Panc1 (cell line): Measurements from ENCODE around the gene MACROD2. TPM values are rescaled to one million over a fixed set of nuclear protein-coding genes. Genes with fewer than 3 reads are reported as not detected.

Source experiments
- ATAC-seq: fragments of 200-7000 bp; cut with Tn5 transposase; 2 replicates; pipeline ENCODE4 v1.9.1; 2020; ENCODE audit warnings: mild to moderate bottlenecking, moderate library complexity
- BruUV-seq: library from RNA; stranded (reverse); fragments of 400-500 nt; replicated peaks from 2 replicates; lab custom pipeline; 2021; lab: Mats Ljungman, UMichigan
- CTCF ChIA-PET: fragments of 300-600 bp; sonication (Branson Sonifier 250); formaldehyde crosslinking; loops from one replicate; lab custom pipeline; 2022; ENCODE audit warnings: antibody characterized with exemption; lab: Charles Lee
- POLR2A ChIA-PET: fragments of 300-600 bp; sonication (Branson Sonifier 250); formaldehyde crosslinking; loops from one replicate; lab custom pipeline; 2022; ENCODE audit warnings: antibody characterized with exemption; lab: Charles Lee
- DNase-seq: peaks from one replicate; pipeline ENCODE4 v3.0.0-alpha.2; 2010; ENCODE audit warnings: low read depth, low spot score
- H3K27ac ChIP-seq: 2 replicates; pipeline ENCODE4 v1.5.1; 2011; ENCODE audit warnings: mild to moderate bottlenecking, low read length, inconsistent platforms
- H3K27me3 ChIP-seq: fragments of 200-500 bp; sonication (Bioruptor generic); 2 replicates; pipeline ENCODE4 v1.6.0; 2014; ENCODE audit warnings: low read length, inconsistent platforms; ENCODE audit not compliant: control insufficient read depth, insufficient read depth
- H3K36me3 ChIP-seq: fragments of 200-500 bp; sonication (Bioruptor generic); 2 replicates; pipeline ENCODE4 v1.5.1; 2014; ENCODE audit warnings: inconsistent platforms, mild to moderate bottlenecking, low read length, moderate library complexity; ENCODE audit not compliant: control insufficient read depth, insufficient read depth
- H3K4me1 ChIP-seq: 2 replicates; pipeline ENCODE4 v1.5.1; 2011; ENCODE audit warnings: inconsistent platforms, mild to moderate bottlenecking, low read length, moderate library complexity; ENCODE audit not compliant: control insufficient read depth, insufficient read depth
- H3K4me3 ChIP-seq, 2 experiments: 2 replicates each; pipeline ENCODE4 v1.5.1; 2011 to 2012; ENCODE audit warnings: low read depth in 2 of 2, low read length in 2 of 2, mild to moderate bottlenecking in 2 of 2, inconsistent platforms in 1 of 2, moderate library complexity in 1 of 2
- H3K9me3 ChIP-seq: fragments of 200-500 bp; sonication (Bioruptor generic); 2 replicates; pipeline ENCODE4 v1.5.1; 2014; ENCODE audit warnings: low read depth, mild to moderate bottlenecking, inconsistent platforms, low read length, moderate library complexity; ENCODE audit not compliant: control insufficient read depth, insufficient read depth
- CTCF ChIP-seq: fragments of 450-650 bp; IDR thresholded peaks from 2 replicates; pipeline ENCODE4 v1.5.1; 2017; ENCODE audit warnings: mild to moderate bottlenecking
- POLR2AphosphoS5 ChIP-seq: IDR thresholded peaks from 2 replicates; pipeline ENCODE4 v1.6.1; 2012; ENCODE audit warnings: mild to moderate bottlenecking, low read depth, low read length, moderate library complexity
- REST ChIP-seq, 2 experiments: IDR thresholded peaks; 2 replicates each; pipeline ENCODE4 v1.6.1; 2011 to 2012; ENCODE audit warnings: low read depth in 2 of 2, control low read depth in 1 of 2, low read length in 1 of 2, mild to moderate bottlenecking in 1 of 2, moderate library complexity in 1 of 2; ENCODE audit not compliant: insufficient read depth in 1 of 2
- SIN3A ChIP-seq: IDR thresholded peaks from 2 replicates; pipeline ENCODE4 v1.6.1; 2012; ENCODE audit warnings: low read depth, mild to moderate bottlenecking, low read length, moderate library complexity, borderline replicate concordance; ENCODE audit not compliant: insufficient read depth
- TCF7L2 ChIP-seq: IDR thresholded peaks from 2 replicates; pipeline ENCODE4 v1.6.1; 2011; ENCODE audit warnings: mild to moderate bottlenecking, low read depth, low read length, inconsistent platforms
- in situ Hi-C: cut with HindIII; loops from 2 replicates; pipeline ENCODE4 v1.10.0; 2016; ENCODE audit warnings: low sequenced_read_pairs, low pct_unique_long_range_greater_than_20kb
- intact Hi-C: fragments of 100-400 bp; cut with micrococcal nuclease; formaldehyde crosslinking; loops from one replicate; pipeline ENCODE4 v1.10.0; 2022; ENCODE audit not compliant: unreplicated experiment
- total RNA-seq: library from RNA; stranded (reverse); gene quantifications from one replicate; pipeline ENCODE4 v1.2.1, GENCODE V29; 2021; ENCODE audit not compliant: unreplicated experiment

Gene MACROD2
- total RNA-seq, 1 experiment from 2014 or later, result 1.2 TPM

GRCh38 chr20:14208956-14209355 is 213.6 kb downstream of the MACROD2 start:
- Histone ChIP-seq H3K9me3 (no peaks in the 10 kb centered on the region), H3K36me3 (no peaks in the 10 kb centered on the region), H3K4me3 (no peak overlapping the region), H3K4me1 (no peaks in the 10 kb centered on the region), H3K27ac (no peak overlapping the region), H3K27me3 (no peaks in the 10 kb centered on the region)
- no TSS peak for BruUV-seq
- CTCF ChIA-PET, result no interaction called here
- no peak for DNase-seq
- POLR2A ChIA-PET, result no interaction called here
- TF ChIP-seq TCF7L2, result no peak
- no peak for TF ChIP-seq CTCF
- TF ChIP-seq SIN3A, result no peak
- no peak for TF ChIP-seq POLR2AphosphoS5
- no peak for TF ChIP-seq REST (IDR thresholded peaks at IDR 0.05; ENCODE audit: insufficient read depth in 1 of 2, low read depth in 2 of 2, low read length in 1 of 2)
- in situ Hi-C loops, result no loop called here
- ATAC-seq, result no peak
- intact Hi-C loops, result no loop called here

GRCh38 chr20:14210146-14210545 is 214.8 kb downstream of the MACROD2 start:
- CTCF ChIA-PET, result no interaction called here
- BruUV-seq, result no TSS peak
- Histone ChIP-seq H3K9me3 (no peaks in the 10 kb centered on the region), H3K27me3 (no peaks in the 10 kb centered on the region), H3K36me3 (no peaks in the 10 kb centered on the region), H3K4me1 (no peaks in the 10 kb centered on the region), H3K27ac (no peak overlapping the region), H3K4me3 (no peak overlapping the region)
- POLR2A ChIA-PET, result no interaction called here
- ATAC-seq, result no peak
- TF ChIP-seq REST (IDR thresholded peaks at IDR 0.05; ENCODE audit: insufficient read depth in 1 of 2, low read depth in 2 of 2, low read length in 1 of 2) (no peak), CTCF (no peak), SIN3A (no peak), POLR2AphosphoS5 (no peak), TCF7L2 (no peak)
- in situ Hi-C loops (no loop called here), intact Hi-C loops (no loop called here)
- DNase-seq, result no peak
